ENCODE measurements around the gene SERPINA5.

SERPINA5 gene

GRCh38 chr14:94548999-94549985, 31.9 kb upstream of the SERPINA5 start:
- peak; percentile 34 to 42 for DNase-seq (ENCODE audit: low read depth in 1 of 2, low spot score in 1 of 2)

GRCh38 chr14:94550041-94550440, 31.2 kb upstream of the SERPINA5 start:
- no peak for DNase-seq (ENCODE audit: low read depth in 1 of 2, low spot score in 1 of 2)

- DNase-seq (ENCODE audit: low read depth in 1 of 2, low spot score in 1 of 2): no peak
Observed at GRCh38 chr14:94555991-94556390, 25.2 kb upstream of the SERPINA5 start.

- no peak for DNase-seq (ENCODE audit: low read depth in 1 of 2, low spot score in 1 of 2)
Observed at GRCh38 chr14:94557327-94557726, 23.9 kb upstream of the SERPINA5 start.

DNA sequence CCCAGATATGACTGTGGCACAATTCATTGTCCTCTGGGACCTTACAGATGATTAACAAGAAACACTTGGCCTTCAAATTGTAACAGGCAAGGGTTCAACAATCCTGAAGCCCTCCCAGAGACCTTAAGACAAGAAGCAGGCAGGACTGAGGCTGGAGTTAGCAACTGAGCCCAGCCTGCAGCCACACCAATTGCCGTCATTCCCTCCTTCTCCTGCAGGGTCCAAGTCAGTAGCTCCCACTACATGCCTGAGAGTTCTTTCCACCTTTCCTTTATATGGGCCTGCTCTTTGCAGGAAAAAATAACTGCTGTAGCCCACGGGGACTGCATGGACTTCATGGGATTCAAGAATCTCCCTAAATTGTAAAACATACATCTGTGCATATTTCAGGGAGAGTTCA, 22.4 kb upstream of the SERPINA5 start:
- no peak for DNase-seq (ENCODE audit: low read depth in 1 of 2, low spot score in 1 of 2)

DNA sequence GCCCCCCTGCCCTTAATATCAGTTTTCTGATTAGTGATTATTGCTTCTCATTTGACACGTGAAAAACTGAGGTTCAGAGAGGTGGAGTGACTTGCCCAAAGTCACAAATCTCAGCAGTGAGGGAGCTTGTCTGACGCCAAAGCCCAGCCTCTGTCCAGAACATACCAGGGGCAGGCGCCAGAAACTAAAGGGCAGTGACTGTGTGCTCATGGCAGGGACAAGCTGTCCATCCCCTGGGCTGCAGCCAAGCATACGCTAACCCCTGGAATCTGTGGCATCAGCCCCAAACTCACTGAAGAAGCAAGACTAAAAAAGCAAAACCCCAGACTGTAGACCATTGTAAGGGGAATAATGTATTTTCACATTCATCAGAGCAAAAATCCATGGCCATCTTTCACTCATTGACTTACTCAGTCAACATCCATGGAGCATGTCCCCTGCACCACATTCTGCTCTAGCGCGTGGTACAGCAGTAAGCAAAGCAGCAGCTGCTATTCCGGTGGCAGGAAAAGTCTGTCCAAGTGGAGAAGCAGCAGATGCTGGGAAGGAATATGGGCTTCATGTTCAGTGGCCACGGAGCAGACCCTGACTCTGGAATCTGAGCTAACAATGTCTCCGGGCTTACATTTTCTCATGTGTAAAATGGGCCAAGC, 21.5 kb upstream of the SERPINA5 start:
- DNase-seq (ENCODE audit: low read depth in 1 of 2, low spot score in 1 of 2): no peak

DNA sequence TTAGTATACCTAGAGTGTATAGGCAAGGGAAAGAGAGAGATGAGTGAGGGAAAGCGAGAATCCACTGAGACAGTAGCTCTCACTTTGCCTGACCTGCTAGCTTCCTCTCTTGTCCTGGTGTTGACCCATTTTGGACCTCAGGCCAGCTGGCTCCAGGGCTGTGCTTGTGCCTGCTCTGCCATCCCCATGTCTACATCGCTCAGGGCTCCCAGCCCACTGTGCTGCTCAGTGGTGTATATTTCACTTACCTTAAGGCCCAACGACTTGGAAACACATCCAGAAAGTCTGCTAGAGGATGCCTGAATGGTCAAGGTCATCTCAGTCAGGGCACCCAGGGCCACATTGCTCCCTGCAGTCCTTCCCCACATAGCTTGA, 20.9 kb upstream of the SERPINA5 start:
- no peak for DNase-seq (ENCODE audit: low read depth in 1 of 2, low spot score in 1 of 2)

DNA sequence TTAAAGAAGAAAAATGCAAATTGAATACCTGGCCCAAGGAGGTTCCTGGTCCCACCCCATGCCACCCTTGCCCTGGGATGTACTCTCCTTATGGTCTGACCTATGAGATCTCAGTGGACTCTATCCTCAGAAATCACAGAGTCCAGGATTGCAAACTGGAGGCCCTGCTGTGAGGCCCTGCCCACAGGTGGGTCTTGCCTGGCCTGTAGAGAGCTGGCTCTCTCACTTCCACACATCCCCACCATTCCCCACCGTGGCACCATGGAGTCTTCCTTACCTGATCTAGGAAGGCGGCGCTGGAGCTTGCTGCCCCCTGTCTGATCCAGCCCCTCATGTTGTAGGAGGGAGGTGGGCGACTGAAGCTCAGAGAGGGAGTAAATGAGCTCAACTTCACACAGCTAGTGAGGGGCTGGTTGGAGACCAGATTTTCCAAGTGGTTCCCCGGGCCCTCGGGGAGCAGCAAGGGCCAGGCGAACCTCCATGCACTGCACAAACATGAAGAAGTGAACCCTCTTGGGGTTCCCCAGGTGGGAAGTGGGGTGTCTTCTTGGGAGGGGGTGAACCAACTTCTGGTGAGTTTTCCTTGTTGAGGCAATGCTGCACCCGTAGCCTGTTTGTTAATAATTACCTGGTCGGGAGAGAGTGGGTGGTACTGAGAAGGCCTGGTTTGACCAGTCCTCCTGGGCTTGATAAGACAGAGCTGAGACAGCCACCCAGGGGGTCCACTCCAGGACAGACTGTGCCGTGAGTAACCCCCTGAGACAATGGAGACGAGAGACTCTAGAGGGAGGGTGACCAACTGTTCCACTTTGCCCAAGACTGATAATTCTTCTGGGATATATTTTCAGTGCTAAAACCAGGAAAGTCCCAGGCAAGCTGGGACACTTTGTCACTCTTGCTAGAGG, 20.2 kb upstream of the SERPINA5 start, which contains the start of gene SERPINA4:
SERPINA4 (plus strand) TSS at position 692 of the 905 bp plus-strand sequence. CDS start 2,041 bp downstream, outside the sequence.
- no peak for DNase-seq (ENCODE audit: low read depth in 1 of 2, low spot score in 1 of 2)

DNA sequence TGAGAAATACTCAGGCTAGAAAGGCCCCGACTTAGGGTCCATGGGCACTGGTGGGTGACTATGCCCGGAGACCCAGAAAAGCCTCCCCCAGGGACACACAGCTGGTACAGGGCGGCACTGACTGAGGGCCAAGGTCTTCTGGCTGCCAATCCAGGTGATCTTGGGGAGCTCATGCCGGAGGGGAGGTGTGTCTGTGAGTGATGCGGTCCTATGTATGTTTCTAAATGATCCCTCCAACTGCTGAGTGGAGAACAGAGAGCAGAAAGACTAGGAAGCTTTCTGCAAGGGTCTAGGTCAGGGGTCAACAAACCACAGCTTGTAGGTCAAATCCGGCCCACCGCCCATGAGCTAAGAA, 19.6 kb upstream of the SERPINA5 start:
- no peak for DNase-seq (ENCODE audit: low read depth in 1 of 2, low spot score in 1 of 2)

DNA sequence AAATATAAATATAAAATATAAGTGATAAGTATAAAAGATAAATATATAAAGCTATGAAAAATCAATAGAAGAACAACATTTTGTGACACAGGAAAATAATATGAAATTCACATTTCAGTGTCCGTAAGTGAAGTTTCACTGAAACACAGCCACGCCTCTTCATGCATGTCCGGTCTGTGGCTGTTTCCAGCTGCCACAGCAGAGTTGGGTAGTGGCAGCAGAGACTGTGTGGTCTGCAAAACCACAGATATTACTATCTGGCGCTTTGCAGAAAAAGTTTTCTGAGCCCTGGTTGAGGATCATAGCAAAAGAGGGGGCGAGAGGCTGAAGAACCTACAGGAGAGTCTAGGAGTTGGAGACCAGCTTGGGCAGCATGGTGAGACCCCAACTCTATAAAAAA, 19.2 kb upstream of the SERPINA5 start:
- no peak for DNase-seq (ENCODE audit: low read depth in 1 of 2, low spot score in 1 of 2)

- no peak for DNase-seq (ENCODE audit: low read depth in 1 of 2, low spot score in 1 of 2)
Observed at GRCh38 chr14:94562941-94563883, 18.0 kb upstream of the SERPINA5 start.

DNA sequence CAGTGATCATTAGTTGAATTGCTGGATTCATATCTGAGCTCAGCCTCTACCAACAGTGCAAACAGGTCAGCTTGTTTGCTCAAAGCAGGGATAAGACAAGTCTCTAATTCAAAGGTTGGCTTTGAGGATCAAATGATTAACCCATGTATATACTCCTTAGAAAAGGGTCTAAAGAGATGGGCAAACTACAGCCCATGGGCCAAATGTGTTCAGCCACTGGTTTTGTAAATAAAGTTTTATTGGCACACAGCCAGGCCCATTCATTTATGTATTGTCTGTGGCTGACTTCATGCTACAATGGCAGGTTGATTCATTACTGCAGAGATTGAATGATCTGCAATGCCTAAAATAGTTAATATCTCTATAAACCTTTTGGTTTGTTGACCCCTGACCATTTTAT, 16.8 kb upstream of the SERPINA5 start:
- no peak for DNase-seq (ENCODE audit: low read depth in 1 of 2, low spot score in 1 of 2)

DNA sequence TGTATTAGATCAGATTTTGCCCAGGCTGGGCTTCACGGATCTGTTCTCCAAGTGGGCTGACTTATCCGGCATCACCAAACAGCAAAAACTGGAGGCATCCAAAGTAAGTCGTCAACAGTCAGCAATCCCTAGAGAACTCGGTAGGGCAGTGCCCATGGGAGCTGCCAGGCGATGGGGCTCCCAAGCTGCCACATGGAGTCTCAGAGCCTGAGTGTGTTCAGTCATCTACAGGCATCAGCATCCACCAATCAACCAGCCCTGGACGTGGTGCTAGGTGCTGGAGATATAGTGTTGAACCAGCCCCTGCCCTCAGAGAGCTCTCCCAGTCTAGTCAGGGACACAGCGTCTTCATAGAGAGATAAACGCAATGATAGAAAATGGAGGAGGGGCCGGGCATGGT, 13.0 kb upstream of the SERPINA5 start:
- DNase-seq (ENCODE audit: low read depth in 1 of 2, low spot score in 1 of 2): no peak

GRCh38 chr14:94569381-94570001, 11.7 kb upstream of the SERPINA5 start:
- DNase-seq (ENCODE audit: low read depth in 1 of 2, low spot score in 1 of 2): no peak

- DNase-seq (ENCODE audit: low read depth in 1 of 2, low spot score in 1 of 2): no peak
Observed at GRCh38 chr14:94570002-94570400, 11.2 kb upstream of the SERPINA5 start.

- no peak for DNase-seq (ENCODE audit: low read depth in 1 of 2, low spot score in 1 of 2)
Observed at GRCh38 chr14:94570440-94570839, 10.8 kb upstream of the SERPINA5 start.

- no peak for DNase-seq (ENCODE audit: low read depth in 1 of 2, low spot score in 1 of 2)
Observed at GRCh38 chr14:94571395-94571794, 9.8 kb upstream of the SERPINA5 start.

DNA sequence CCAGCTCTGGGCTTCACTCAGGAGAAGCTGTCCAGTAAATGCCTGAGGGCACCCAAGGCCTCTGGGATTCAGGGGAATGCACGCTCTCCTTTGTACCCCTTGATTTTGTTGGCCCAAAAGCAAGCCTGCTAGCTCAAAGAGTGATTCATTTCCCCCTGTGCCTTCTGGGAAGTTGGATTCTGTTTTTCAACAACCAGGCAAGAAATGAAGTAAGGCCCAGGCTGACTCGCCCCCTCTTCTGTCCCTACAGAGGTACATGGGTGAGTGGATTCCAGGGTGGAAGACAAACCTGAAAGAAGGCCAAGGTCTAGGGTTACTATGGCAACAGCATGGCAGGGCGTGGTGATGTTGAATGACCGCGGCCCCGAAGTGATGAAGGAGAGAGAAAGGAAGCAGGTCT, 9.3 kb upstream of the SERPINA5 start:
- no peak for DNase-seq (ENCODE audit: low read depth in 1 of 2, low spot score in 1 of 2)

GRCh38 chr14:94572637-94573303, 8.5 kb upstream of the SERPINA5 start:
- DNase-seq (ENCODE audit: low read depth in 1 of 2, low spot score in 1 of 2): no peak

Measured in activated CD4-positive, alpha-beta T cell treated with anti-CD3 and anti-CD28 coated beads, Interleukin-2, amount 50 U/mL, for 24 hours (primary cell).